ENCODE data around the gene HPS4. TPM values are rescaled to one million over a fixed set of nuclear protein-coding genes. Genes with fewer than 3 reads are reported as not detected.
"Not testable (repeated sequence)": the region's sequence is repeated elsewhere in the genome, so short reads cannot be mapped to it uniquely, and the experiment has no call there.

The HPS4 gene
- total RNA-seq, 3 donors from 2014 or later = 29.0 to 43.6 (median 35.4) TPM

- H3K4me1 ChIP-seq = no peaks in the 10 kb centered on the region
- no peaks in the 10 kb centered on the region for H3K36me3 ChIP-seq
- H3K9me3 ChIP-seq = no peaks in the 10 kb centered on the region
- intact Hi-C loops (cut with DNase I; ENCODE audit: low total_unique reads) = no loop called here
- TF ChIP-seq POLR2A (IDR thresholded peaks at IDR 0.05) = no peak
- TF ChIP-seq POLR2AphosphoS5 (IDR thresholded peaks at IDR 0.05) = no peak
- TF ChIP-seq, protein P1, sequence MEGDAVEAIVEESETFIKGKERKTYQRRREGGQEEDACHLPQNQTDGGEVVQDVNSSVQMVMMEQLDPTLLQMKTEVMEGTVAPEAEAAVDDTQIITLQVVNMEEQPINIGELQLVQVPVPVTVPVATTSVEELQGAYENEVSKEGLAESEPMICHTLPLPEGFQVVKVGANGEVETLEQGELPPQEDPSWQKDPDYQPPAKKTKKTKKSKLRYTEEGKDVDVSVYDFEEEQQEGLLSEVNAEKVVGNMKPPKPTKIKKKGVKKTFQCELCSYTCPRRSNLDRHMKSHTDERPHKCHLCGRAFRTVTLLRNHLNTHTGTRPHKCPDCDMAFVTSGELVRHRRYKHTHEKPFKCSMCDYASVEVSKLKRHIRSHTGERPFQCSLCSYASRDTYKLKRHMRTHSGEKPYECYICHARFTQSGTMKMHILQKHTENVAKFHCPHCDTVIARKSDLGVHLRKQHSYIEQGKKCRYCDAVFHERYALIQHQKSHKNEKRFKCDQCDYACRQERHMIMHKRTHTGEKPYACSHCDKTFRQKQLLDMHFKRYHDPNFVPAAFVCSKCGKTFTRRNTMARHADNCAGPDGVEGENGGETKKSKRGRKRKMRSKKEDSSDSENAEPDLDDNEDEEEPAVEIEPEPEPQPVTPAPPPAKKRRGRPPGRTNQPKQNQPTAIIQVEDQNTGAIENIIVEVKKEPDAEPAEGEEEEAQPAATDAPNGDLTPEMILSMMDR (IDR thresholded peaks at IDR 0.05) = no peak
- DNase-seq (ENCODE audit: low spot score in 2 of 2) = no peak
- no peak overlapping the region for H3K4me3 ChIP-seq
- no peak overlapping the region for H3K27ac ChIP-seq
- no peaks in the 10 kb centered on the region for H3K27me3 ChIP-seq
These were observed 44.0 kb downstream of the HPS4 start for GRCh38 chr22:26439559-26439958.

DNA sequence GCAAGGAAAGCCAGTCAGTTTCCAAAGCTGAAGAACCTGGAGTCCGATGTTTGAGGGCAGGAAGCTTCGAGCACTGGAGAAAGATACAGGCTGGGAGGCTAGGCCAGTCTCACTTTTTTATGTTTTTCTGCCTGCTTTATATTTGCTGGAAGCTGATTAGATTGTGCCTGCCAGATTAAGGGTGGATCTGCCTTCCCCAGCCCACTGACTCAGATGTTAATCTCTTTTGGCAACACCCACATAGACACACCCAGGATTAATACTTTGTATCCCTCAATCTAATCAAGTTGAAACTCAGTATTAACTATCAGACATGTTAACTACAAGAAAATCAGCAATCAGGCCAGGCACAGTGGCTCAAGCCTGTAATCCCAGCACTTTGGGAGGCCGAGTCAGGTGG, 44.8 kb downstream of the HPS4 start:
- H3K36me3 ChIP-seq; intact Hi-C loops (cut with DNase I; ENCODE audit: low total_unique reads); H3K27me3 ChIP-seq; H3K4me3 ChIP-seq; H3K9me3 ChIP-seq; H3K4me1 ChIP-seq; DNase-seq (ENCODE audit: low spot score in 2 of 2); H3K27ac ChIP-seq: not testable (repeated sequence)

DNA sequence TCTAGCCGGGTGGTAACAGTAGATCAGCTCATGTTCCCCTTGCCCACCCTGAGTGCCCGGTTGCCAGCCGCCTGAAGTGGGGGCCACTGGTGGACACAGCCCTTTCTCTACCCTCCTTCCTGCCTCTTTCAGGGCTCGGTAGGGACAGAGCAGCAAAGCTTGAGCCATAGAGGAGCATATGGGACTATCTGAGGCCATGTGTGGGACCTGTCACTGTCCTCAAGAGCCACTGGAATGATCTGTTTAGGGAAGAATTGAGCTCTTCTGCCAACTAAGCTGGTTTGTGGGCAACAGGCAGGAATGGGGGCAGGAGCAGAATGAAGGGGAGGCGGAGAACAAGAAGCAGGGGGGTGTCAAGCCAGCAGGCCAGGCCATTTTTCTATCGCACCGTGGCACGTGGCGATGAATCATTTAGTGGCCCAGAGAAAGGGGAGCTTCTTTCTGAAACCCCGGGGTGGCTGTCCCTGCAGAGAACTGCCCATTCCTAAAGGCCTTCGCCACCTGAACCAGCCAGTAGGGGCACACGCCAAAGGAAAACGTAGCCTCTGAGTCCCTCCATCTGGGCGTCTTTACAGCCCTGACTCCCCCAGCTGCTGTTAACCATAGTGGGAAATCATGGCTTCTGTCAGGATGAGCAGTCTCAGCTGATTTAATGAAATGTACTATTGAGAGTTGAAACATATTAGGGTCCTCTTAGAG, 45.7 kb downstream of the HPS4 start:
- Histone ChIP-seq H3K9me3 (no peaks in the 10 kb centered on the region), H3K4me3 (no peak overlapping the region), H3K27me3 (no peaks in the 10 kb centered on the region), H3K27ac (no peak overlapping the region), H3K4me1 (no peaks in the 10 kb centered on the region), H3K36me3 (no peaks in the 10 kb centered on the region)
- TF ChIP-seq, protein P1 (IDR thresholded peaks at IDR 0.05) = no peak
- TF ChIP-seq POLR2A (IDR thresholded peaks at IDR 0.05) = no peak
- no peak for TF ChIP-seq POLR2AphosphoS5 (IDR thresholded peaks at IDR 0.05)
- intact Hi-C loops (cut with DNase I; ENCODE audit: low total_unique reads) = no loop called here
- DNase-seq (ENCODE audit: low spot score in 2 of 2) = no peak

DNA sequence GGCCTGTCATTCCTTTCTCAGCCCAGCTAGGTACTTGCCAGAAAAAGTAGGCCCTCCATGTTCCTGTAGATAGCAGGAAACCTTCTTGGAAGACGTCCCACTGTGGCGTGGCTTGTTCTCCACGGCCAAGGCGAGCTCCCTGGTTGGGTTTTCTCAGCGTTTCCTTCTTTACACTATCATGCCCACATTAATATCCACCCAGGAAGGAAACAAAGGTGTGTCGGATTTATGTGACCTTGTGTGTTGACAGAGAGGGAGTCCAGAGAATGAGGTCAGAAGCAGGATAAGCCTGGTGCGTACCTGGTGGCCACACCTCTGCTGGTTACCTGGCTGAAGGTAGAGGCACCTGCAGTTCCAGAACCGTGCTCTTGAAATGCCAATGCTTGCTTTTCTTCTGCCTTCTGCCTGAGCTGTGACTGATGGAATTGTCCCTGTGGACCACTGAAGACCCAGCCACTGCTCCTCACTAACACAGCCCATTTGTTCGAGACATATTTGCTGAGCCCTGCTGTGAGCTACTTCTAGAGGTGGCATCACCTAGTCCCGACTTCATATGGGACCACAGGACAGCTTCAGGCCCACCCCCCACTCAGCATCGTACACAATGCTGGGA, 46.6 kb downstream of the HPS4 start:
- no peaks in the 10 kb centered on the region for H3K4me1 ChIP-seq
- no peak for DNase-seq (ENCODE audit: low spot score in 2 of 2)
- TF ChIP-seq POLR2A (IDR thresholded peaks at IDR 0.05) = no peak
- TF ChIP-seq, protein P1 (IDR thresholded peaks at IDR 0.05) = no peak
- no peak for TF ChIP-seq POLR2AphosphoS5 (IDR thresholded peaks at IDR 0.05)
- no peak overlapping the region for H3K4me3 ChIP-seq
- H3K27ac ChIP-seq = no peak overlapping the region
- H3K36me3 ChIP-seq = no peaks in the 10 kb centered on the region
- no peaks in the 10 kb centered on the region for H3K9me3 ChIP-seq
- intact Hi-C loops (cut with DNase I; ENCODE audit: low total_unique reads) = no loop called here
- H3K27me3 ChIP-seq = no peaks in the 10 kb centered on the region

DNA sequence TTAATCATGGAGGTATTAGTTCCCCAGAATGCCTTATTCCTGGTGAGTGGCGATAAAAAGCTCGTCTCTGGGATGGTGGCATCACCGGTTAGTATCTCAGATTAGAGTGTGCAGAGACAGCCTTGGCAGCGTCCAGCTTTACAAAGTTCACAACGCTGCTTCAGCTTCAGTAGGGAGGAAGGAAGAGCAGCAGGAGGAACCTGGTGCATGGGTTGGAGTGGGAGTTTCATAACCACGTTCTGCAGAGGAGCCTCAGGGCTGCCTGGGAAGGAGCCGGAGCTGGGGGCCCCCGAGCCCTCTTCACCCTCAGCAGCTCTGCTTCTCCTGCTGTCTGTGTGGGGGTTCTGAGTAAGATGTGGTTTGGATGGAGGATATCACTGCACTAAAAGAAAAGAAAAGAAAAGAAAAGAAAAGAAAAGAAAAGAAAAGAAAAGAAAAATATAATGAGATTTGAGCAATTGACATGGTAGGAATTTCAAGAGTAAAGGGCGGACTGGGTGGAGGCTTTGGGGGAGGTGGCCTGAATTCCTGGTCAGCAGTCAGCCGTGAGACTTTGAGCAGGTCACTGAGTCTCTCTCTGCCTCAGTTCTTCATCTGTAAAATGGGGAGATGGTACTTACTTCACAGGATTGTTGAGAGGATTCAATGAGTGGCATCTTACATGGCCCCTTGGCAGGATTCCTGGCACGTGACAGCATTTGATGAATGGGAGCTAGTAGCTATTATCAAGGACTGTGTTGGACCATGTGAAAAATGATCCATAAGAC, 48.1 kb downstream of the HPS4 start:
- H3K4me1 ChIP-seq = no peaks in the 10 kb centered on the region
- H3K4me3 ChIP-seq = no peak overlapping the region
- H3K9me3 ChIP-seq = no peaks in the 10 kb centered on the region
- H3K27me3 ChIP-seq = no peaks in the 10 kb centered on the region
- no peaks in the 10 kb centered on the region for H3K36me3 ChIP-seq
- no peak overlapping the region for H3K27ac ChIP-seq
- intact Hi-C loops (cut with DNase I; ENCODE audit: low total_unique reads) = no loop called here
- DNase-seq (ENCODE audit: low spot score in 2 of 2) = no peak
- TF ChIP-seq POLR2A (IDR thresholded peaks at IDR 0.05) = no peak
- TF ChIP-seq, protein P1 (IDR thresholded peaks at IDR 0.05) = no peak
- TF ChIP-seq POLR2AphosphoS5 (IDR thresholded peaks at IDR 0.05) = no peak
